ENCODE results near the gene THADA. TPM values are rescaled to one million over a fixed set of nuclear protein-coding genes. Genes with fewer than 3 reads are reported as not detected.
A peak's percentile ranks its signal among the peaks of the same experiment; 100 is the strongest.
"Not testable (repeated sequence)": the region's sequence is repeated elsewhere in the genome, so short reads cannot be mapped to it uniquely, and the experiment has no call there.

Gene THADA
- polyA plus RNA-seq, 3 donors: 7.3 to 11.2 (median 9.7) TPM

DNA sequence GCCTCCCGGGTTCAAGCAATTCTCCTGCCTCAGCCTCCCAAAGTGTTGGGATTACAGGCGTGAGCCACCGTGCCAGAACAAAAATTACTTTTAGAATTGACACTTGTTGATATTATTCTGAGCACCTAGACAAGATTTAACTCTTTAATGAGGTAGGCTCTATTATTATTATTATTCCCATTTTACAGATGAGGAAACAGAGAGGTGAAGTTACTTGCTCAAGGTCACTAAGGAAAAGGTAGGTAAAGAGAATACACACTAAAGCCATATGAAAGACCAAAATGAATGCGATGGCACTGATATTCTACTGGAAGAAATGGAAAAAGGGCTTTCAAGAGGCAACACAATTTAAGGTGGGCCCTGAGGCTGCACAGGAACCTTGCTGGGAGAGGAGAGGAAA lies 295.6 kb downstream of the THADA start:
- no peaks in the 10 kb centered on the region for H3K9me3 ChIP-seq (replicated peaks in 1 of 2; ENCODE audit: control insufficient read depth in 1 of 2, insufficient read depth in 1 of 2, low read length in 2 of 2)
- Mint-ChIP-seq H3K4me3 (no peak overlapping the region), H3K4me1 (peaks cover 34% of the 10 kb centered on the region), H3K27me3 (ENCODE audit: low read depth in 3 of 3) (peaks cover 0 to 4% (median 2%) of the 10 kb centered on the region in 3 donors), H3K27ac (peak overlapping the region in 3 of 7 donors; percentile 20 to 38 (median 24)), H3K36me3 (peaks cover 10% of the 10 kb centered on the region in 2 donors), H3K9me3 (peaks cover 0 to 2% (median 0%) of the 10 kb centered on the region in 7 donors)
- H2AFZ ChIP-seq (ENCODE audit: insufficient read depth, low read depth, low read length, poor library complexity, severe bottlenecking): no peak overlapping the region
- intact Hi-C loops (cut with micrococcal nuclease): loop anchor here (10.0 kb wide), 2 partner anchors 105 to 185 kb away; no protein-coding TSS in a partner anchor
- peaks cover 29 to 30% of the 10 kb centered on the region in 2 donors for H3K4me1 ChIP-seq (ENCODE audit: control insufficient read depth in 1 of 2, insufficient read depth in 2 of 2, low read length in 2 of 2)
- H3K4me3 ChIP-seq (replicated peaks in 1 of 3; ENCODE audit: low read depth in 2 of 3, low read length in 3 of 3): no peak overlapping the region
- no peak for DNase-seq
- 100% methylated on average over 2 of the region's 4 CpGs for WGBS (ENCODE audit: insufficient coverage)
- no peaks in the 10 kb centered on the region for H4K20me1 ChIP-seq (ENCODE audit: insufficient read depth, low read length)
- H3K9ac ChIP-seq (ENCODE audit: insufficient read depth, low read length, poor library complexity, severe bottlenecking): no peak overlapping the region
- no peak overlapping the region for H3K4me2 ChIP-seq (replicated peaks; ENCODE audit: extremely low read depth, low read length, poor library complexity, severe bottlenecking)
- no peak overlapping the region for H3K27ac ChIP-seq (ENCODE audit: low read depth in 1 of 2, low read length in 2 of 2)
- peaks cover 0 to 6% of the 10 kb centered on the region in 2 donors for H3K36me3 ChIP-seq (replicated peaks in 1 of 2; ENCODE audit: control insufficient read depth in 1 of 2, insufficient read depth in 2 of 2, low read length in 2 of 2)
- TF ChIP-seq, protein P1, sequence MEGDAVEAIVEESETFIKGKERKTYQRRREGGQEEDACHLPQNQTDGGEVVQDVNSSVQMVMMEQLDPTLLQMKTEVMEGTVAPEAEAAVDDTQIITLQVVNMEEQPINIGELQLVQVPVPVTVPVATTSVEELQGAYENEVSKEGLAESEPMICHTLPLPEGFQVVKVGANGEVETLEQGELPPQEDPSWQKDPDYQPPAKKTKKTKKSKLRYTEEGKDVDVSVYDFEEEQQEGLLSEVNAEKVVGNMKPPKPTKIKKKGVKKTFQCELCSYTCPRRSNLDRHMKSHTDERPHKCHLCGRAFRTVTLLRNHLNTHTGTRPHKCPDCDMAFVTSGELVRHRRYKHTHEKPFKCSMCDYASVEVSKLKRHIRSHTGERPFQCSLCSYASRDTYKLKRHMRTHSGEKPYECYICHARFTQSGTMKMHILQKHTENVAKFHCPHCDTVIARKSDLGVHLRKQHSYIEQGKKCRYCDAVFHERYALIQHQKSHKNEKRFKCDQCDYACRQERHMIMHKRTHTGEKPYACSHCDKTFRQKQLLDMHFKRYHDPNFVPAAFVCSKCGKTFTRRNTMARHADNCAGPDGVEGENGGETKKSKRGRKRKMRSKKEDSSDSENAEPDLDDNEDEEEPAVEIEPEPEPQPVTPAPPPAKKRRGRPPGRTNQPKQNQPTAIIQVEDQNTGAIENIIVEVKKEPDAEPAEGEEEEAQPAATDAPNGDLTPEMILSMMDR (IDR thresholded peaks at IDR 0.05): no peak
- H3K27me3 ChIP-seq (ENCODE audit: control insufficient read depth in 2 of 2, insufficient read depth in 2 of 2, low read length in 2 of 2): no peaks in the 10 kb centered on the region
- peaks cover 3% of the 10 kb centered on the region for H3K79me2 ChIP-seq (ENCODE audit: insufficient read depth, low read length)

DNA sequence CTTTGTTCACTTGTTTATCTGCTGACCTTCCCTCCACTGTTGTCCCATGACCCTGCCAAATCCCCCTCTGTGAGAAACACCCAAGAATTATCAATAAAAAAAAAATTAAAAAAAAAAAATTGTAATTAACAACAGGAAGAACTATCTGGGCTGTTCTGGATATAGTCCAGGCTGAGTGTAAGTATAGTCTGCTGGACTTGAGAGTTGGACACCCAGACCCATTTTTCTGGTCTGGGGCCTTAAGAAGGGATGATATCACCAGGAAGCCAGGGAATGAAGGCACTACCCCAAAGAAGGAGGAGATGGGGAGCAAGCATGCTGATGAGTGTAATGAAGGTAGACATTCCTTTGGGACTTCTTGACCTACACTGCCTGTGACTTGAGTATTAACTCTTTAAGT lies 297.3 kb downstream of the THADA start:
- H3K27ac ChIP-seq (ENCODE audit: low read depth in 1 of 2, low read length in 2 of 2): no peak overlapping the region
- peaks cover 0 to 6% of the 10 kb centered on the region in 2 donors for H3K36me3 ChIP-seq (replicated peaks in 1 of 2; ENCODE audit: control insufficient read depth in 1 of 2, insufficient read depth in 2 of 2, low read length in 2 of 2)
- no peak overlapping the region for H3K4me2 ChIP-seq (replicated peaks; ENCODE audit: extremely low read depth, low read length, poor library complexity, severe bottlenecking)
- intact Hi-C loops (cut with micrococcal nuclease): loop anchor here in 1 of 2 donors (10.0 kb wide), 1 partner anchor 54 kb away; no protein-coding TSS in a partner anchor
- H4K20me1 ChIP-seq (ENCODE audit: insufficient read depth, low read length): no peaks in the 10 kb centered on the region
- Mint-ChIP-seq H3K4me1 (peaks cover 34% of the 10 kb centered on the region), H3K27me3 (ENCODE audit: low read depth in 3 of 3) (peaks cover 0 to 2% (median 0%) of the 10 kb centered on the region in 3 donors), H3K27ac (peak overlapping the region in 1 of 7 donors; percentile 31), H3K4me3 (no peak overlapping the region), H3K36me3 (peaks cover 7 to 11% of the 10 kb centered on the region in 2 donors), H3K9me3 (peaks cover 0 to 5% (median 0%) of the 10 kb centered on the region in 7 donors)
- TF ChIP-seq, protein P1 (IDR thresholded peaks at IDR 0.05): no peak
- H3K27me3 ChIP-seq (ENCODE audit: control insufficient read depth in 2 of 2, insufficient read depth in 2 of 2, low read length in 2 of 2): no peaks in the 10 kb centered on the region
- no peak overlapping the region for H3K4me3 ChIP-seq (replicated peaks in 1 of 3; ENCODE audit: low read depth in 2 of 3, low read length in 3 of 3)
- H2AFZ ChIP-seq (ENCODE audit: insufficient read depth, low read depth, low read length, poor library complexity, severe bottlenecking): no peak overlapping the region
- no peak overlapping the region for H3K9ac ChIP-seq (ENCODE audit: insufficient read depth, low read length, poor library complexity, severe bottlenecking)
- DNase-seq: no peak
- H3K79me2 ChIP-seq (ENCODE audit: insufficient read depth, low read length): no peaks in the 10 kb centered on the region
- no peaks in the 10 kb centered on the region for H3K9me3 ChIP-seq (replicated peaks in 1 of 2; ENCODE audit: control insufficient read depth in 1 of 2, insufficient read depth in 1 of 2, low read length in 2 of 2)
- peaks cover 28% of the 10 kb centered on the region in 2 donors for H3K4me1 ChIP-seq (ENCODE audit: control insufficient read depth in 1 of 2, insufficient read depth in 2 of 2, low read length in 2 of 2)

DNA sequence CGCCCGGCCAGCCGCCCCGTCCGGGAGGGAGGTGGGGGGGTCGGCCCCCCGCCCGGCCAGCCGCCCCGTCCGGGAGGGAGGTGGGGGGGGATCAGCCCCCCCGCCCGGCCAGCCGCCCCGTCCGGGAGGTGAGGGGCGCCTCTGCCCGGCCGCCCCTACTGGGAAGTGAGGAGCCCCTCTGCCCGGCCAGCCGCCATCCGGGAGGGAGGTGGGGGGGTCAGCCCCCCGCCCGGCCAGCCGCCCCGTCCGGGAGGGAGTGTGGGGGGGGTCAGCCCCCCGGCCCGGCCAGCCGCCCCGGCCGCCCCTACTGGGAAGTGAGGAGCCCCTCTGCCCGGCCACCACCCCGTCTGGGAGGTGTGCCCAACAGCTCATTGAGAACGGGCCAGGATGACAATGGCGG lies 298.1 kb downstream of the THADA start:
- not testable (repeated sequence) for H3K27me3 Mint-ChIP-seq (ENCODE audit: low read depth in 3 of 3)

More for the DNA sequence above, 298.1 kb downstream of the THADA start:
- not testable (repeated sequence) for H3K27me3 ChIP-seq (ENCODE audit: control insufficient read depth in 2 of 2, insufficient read depth in 2 of 2, low read length in 2 of 2); H4K20me1 ChIP-seq (ENCODE audit: insufficient read depth, low read length); H3K9me3 Mint-ChIP-seq; H3K36me3 ChIP-seq (replicated peaks in 1 of 2; ENCODE audit: control insufficient read depth in 1 of 2, insufficient read depth in 2 of 2, low read length in 2 of 2); H3K79me2 ChIP-seq (ENCODE audit: insufficient read depth, low read length); H3K4me2 ChIP-seq (replicated peaks; ENCODE audit: extremely low read depth, low read length, poor library complexity, severe bottlenecking); H3K9ac ChIP-seq (ENCODE audit: insufficient read depth, low read length, poor library complexity, severe bottlenecking); H3K27ac ChIP-seq (ENCODE audit: low read depth in 1 of 2, low read length in 2 of 2); H3K4me3 ChIP-seq (replicated peaks in 1 of 3; ENCODE audit: low read depth in 2 of 3, low read length in 3 of 3); H2AFZ ChIP-seq (ENCODE audit: insufficient read depth, low read depth, low read length, poor library complexity, severe bottlenecking); H3K27ac Mint-ChIP-seq; DNase-seq; H3K4me3 Mint-ChIP-seq; H3K9me3 ChIP-seq (replicated peaks in 1 of 2; ENCODE audit: control insufficient read depth in 1 of 2, insufficient read depth in 1 of 2, low read length in 2 of 2)
- peaks cover 28% of the 10 kb centered on the region in 2 donors for H3K4me1 ChIP-seq (ENCODE audit: control insufficient read depth in 1 of 2, insufficient read depth in 2 of 2, low read length in 2 of 2)
- Mint-ChIP-seq H3K4me1 (peaks cover 38% of the 10 kb centered on the region), H3K36me3 (peaks cover 10 to 16% of the 10 kb centered on the region in 2 donors)
- WGBS (ENCODE audit: insufficient coverage): no CpG with 5 or more reads among the region's 36 CpGs
- intact Hi-C loops (cut with micrococcal nuclease): loop anchor here in 1 of 2 donors (10.0 kb wide), 1 partner anchor 53 kb away; no protein-coding TSS in a partner anchor

Data from CD14-positive monocyte (primary cell).